ENCODE results near the gene CGB7.
"Not testable (repeated sequence)": the region's sequence is repeated elsewhere in the genome, so short reads cannot be mapped to it uniquely, and the experiment has no call there.

DNA sequence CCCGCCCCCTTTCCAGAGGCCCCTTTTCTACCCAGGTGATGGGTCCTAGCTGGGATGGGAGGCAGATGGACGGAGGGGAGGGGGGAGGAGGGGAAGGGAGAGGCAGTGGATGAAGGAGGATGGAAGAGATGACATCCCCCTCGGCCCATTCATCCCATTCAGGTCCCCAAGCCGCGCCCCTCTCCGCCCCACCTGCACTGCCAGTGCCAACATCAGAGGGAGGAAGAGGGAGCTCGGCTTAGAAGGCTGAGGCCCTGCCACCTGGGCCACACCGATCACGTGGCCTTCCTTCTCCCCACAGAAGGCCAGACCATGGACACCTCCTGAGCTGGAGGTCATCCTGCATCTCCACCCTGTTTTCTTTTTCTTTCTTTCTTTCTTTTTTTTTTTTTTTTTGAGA is 28.9 kb downstream of the CGB7 start:
- not testable (repeated sequence) for TF ChIP-seq CTCF (IDR thresholded peaks at IDR 0.05); EZH2 (IDR thresholded peaks at IDR 0.05; ENCODE audit: borderline replicate concordance, insufficient read depth, low read depth, low read length, poor library complexity, severe bottlenecking)
